Central memory CD4-positive, alpha-beta T cell (primary cell): ENCODE measurements around the gene RNF214.

Experiments used
- DNase-seq: peaks from one replicate; pipeline ENCODE4 v3.0.0; 2022

RNF214 gene

DNA sequence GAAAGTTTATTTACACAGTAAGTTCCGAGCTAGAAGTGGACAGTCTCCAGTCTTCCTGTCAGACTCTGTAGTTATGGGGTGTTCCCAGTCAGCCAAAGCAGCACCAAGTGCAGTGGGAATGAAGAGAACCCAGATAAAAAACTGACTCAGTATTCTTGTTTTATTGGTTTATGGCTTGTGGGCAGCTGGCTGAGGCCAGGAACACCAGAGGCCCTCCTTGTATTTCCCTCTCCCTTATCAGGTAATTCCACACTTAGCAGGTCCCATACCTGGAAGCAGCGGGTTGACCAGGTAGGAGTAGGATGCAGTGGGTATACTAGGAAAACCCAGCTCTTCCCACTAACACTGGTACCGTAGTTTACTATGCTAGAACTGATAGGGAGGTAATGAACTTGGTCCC lies 55.2 kb downstream of the RNF214 start:
- DNase-seq: no peak

DNA sequence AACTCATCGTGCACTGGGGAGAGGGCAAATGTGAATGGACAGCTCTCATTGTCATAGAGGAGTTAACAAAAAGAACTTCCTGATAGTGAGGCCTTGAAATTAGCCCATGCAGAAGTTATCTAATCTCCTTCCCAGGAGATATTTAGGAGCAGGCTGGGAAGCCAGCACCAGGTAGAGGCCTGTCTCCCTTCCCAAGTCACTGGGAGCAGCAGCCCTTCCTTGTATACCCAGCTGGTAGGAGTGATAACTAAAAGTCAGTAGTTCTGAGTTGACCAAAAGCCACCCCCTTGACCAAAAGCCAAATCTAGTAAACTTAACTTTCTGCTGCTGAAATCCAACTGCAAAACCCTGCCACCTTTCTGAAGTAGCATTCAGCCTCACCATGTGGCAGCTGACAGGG lies 57.3 kb downstream of the RNF214 start:
- DNase-seq: no peak

DNA sequence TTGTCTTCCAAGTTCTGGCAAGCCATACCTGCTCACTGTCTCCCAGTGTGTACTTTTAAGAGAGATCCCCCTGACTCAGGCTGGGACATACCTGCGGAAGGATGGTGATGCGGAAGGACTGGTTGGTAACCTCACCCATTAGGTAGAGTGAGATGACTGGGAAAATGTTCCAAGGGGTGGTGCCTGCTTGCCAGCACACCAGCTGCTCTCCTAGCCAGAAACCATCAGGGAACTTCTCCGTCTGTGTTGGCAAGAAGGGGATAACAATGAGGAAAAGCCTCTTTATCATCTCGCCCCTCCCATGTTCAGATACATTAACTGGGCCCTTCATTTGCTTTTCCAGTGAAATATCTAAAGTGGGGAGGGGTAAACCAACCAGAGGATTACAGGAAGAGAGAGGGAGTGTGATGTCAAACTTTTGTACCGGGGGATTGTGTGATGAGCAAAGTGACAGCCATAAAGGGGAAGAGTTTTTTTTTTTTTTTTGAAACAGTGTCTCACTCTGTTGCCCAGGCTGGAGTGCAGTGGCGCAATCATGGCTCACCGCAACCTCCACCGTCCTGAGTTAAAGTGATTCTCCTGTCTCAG lies 58.4 kb downstream of the RNF214 start, which contains the start of gene BACE1-AS:
Gene BACE1-AS, plus strand, starts transcription at position 538 of the 588 bp plus-strand sequence.
- DNase-seq: no peak

DNA sequence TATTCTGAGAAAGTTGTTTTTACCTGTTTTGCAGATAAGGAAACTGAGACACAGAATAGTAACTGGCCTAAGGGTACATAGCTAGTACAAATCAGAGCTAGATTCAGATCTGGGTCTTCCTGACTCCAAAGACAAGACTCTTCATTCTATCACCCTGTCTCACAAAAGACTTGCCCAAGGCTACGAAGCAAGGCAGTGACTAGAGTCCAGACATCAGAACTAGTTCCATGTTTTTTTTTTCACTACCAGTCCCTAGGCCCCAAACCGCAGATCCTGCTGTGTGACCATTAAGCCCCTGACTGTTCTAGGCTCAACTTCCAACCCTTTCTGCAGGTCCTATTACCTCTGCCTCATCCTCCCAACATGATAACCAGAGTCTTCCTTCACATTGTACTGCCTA lies 60.1 kb downstream of the RNF214 start:
- DNase-seq: no peak

DNA sequence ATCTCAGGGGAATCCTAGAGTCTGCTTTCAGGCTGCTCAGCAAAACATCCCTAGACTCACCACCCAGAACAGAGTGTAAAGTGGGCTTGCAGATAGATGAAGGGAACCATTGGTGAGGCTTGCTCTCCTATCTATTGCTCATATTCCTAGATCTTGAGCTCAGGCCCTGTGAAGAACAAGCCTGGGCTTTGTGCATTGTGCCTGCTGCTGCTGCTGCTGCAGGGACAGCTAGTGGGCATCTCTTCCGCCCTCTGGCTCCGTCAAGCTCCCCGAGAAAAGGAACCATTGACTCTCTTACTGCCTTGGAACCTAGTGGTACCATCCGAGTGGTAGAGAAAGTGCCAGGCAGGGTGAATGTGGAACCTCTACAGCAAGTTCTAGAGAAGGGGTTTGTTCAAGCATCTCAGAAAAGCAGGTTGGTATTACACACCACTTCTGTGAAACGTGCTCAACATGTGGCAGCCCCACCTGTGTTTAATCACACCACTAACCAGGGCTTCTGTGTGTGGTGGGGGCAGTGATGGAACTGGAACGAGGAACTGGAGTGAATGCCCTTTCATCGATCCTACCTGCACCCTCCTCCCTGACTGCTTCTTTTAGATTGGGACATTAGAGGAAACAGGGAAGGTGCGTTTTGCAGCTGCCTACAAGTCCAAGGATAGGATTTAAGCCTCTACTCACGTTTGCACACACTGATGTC lies 63.1 kb downstream of the RNF214 start:
- no peak for DNase-seq

DNA sequence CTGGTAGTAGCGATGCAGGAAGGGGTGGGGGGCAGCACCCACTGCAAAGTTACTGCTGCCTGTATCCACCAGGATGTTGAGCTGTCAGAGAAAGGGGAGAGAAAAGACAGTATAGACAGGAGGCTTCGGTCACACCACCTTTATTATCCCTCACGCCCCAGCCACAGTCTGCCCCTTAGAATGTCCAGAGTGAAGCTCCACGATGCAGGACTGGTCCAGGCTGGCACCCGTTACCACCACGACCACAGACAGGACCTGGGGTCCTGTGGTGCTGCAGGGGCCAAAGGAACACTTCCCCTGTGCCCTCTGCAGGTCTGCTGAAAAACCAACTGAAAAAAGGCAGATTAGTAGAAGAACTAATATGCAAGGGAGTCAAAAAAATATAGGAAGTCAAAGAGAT lies 64.4 kb downstream of the RNF214 start:
- no peak for DNase-seq

DNA sequence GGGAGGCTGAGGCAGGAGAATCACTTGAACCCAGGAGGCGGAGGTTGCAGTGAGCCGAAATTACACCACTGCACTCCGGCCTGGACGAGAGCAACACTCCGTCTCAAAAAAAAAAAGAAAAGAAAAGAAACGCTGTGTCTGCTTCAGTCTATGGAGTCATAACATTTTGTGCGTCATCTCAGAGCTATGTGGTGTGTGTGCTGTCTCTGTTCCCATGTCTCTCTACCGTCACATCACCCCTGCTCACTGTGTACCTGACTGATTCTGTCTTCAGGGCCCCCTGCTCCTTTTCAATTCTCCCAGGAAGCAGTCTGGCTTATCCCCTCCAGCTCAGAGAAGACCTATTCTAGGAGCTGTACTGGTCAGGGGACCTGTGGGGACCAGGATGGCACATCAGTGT lies 65.7 kb downstream of the RNF214 start:
- DNase-seq: no peak

DNA sequence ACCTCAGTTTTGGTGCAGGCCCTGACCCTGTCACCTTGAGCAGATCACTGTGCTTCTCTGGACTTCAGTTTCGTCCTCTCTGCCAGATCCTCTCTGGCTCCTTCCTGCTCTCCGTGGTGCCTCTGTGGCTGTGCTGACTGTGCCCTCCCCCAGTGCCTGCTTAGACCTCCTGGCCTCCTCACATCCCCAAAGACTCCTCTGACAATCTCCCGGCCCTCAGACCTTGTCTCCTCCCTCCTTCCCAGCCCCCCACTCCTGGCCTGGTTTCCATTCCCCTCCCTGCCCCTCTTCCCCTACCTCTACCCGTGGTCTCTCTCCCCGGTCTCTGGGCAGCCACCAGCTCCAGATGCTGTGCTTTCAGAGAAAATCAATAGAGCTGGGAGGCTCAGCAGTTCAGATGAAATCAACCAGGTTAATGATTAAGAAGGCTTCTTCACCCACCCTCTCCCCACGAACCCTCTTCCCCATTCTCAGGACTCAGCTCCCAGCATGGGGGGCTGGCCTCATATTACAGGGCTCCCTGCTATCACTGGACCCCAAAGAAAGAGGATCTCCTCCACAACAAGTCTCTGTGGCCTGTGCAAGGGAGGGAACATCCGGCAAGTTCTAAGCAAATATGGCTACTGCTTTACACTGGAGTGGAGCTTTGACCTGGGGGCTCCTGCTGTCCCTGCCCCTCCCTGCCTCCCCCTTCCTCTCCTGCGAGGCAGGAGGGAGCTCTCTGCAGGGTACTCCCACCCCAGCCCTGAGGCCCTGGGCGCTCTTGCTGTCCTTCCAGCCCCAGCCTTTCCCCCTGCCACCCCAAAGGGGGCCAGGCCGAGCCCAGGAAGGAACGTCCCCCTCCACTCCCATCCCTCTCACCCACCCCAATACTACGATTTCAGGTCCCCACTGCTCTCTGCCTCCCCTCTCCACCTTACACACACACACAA lies 67.1 kb downstream of the RNF214 start:
- no peak for DNase-seq

DNA sequence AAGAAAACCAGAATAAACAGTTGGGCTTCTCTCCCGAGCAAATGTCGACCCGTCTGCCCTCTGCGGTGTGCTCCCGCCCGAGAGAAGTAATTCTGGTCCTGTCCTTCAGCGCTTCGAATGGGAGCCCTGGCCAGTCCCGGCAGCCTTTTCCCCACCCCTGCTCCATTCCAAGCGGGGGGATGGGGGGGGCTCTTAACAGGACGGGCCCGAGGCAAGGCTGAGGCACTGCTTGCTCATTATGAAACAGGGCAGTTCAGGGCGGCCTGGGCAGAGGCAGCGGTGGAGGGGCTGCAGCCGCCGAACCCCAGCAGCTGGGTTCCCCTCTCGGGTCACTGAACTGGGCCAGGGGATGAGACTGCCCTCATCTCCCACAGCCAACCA lies 67.8 kb downstream of the RNF214 start:
- DNase-seq: no peak

DNA sequence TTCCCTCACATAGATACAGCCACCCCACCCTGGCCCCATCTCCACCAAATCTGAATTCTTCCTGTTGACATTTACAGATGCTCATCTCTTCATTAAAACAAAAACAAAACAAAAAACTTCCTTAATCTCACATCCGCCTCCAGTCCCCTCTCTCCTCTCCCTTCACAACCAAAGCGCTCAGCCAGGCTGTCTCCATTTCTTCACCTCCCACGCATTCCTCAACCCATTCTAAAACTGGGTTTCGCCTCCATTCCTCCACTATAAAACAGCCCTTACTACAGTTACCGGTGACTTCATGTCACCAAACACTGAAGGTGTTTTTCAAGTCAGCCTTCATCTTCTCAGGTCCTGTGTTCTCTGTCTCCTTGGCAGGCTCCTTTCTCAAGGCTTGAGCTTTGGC lies 68.3 kb downstream of the RNF214 start:
- DNase-seq: no peak

DNA sequence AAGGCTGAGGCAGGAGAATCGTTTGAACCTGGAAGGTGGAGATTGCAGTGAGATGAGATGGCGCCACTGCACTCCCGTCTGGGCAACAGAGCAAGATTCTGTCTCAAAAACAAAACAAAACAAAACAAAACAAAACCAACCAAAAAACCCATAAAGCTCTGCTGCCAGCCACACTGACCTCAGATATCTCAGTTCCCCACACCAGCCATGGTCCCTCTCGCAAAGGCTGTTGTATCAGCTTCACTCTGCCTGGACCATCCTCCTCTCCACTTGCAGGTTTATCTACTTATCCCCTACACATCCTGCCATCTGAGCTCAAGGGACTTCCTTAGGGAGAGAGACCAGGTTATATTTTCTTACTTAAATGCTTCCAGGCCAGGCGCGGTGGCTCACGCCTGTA lies 69.8 kb downstream of the RNF214 start:
- DNase-seq: no peak

DNA sequence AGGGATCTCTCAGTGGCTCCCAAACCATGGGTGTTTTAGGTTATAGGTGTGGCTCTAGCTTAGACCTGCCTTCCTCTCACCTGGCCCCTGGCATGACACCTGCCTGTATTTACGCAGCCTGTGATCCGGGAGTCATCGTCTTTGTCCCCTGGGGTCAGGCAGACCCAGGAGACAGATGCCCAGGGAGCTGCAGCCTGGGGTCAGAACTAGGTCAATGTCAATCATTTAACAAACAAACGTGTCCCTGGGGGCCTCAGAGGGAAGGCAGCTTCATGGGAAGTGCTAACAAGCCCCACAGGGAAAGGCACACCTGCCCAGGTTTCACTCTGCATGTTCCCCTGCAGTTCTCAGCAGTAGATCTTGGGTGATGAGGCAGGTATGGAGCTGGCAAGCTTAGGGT lies 70.6 kb downstream of the RNF214 start:
- no peak for DNase-seq

DNA sequence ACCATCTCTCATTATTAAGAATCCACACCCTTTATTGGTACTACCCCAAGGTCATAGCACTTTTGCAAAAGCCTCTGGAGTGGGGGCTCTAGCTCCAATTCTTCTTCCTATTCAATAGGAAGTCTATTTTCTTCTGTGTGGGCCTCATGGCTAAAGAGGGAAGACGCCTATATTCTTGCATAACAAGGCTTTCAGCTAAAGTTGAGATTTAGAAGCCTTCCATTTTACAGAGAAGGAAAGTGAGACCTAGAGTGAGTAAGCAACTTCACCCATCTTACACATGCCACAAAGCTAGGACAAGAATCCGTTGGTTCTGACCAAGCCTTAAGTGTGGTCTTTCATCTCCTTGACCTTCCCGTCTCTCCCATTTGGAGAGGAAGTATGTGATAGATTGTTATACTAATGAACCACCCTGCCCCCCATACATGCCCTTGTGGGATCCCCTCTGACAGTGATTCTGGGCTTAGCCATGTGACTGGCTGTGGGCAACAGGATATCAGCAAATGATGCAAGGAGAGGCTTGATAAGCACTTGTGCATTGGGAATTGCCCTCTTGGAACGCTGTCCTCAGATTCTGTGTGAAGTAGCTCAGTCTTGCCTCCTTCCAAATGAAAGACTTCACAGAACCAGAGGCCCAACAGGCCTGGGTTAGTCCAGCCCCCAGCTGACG lies 71.3 kb downstream of the RNF214 start:
- no peak for DNase-seq

DNA sequence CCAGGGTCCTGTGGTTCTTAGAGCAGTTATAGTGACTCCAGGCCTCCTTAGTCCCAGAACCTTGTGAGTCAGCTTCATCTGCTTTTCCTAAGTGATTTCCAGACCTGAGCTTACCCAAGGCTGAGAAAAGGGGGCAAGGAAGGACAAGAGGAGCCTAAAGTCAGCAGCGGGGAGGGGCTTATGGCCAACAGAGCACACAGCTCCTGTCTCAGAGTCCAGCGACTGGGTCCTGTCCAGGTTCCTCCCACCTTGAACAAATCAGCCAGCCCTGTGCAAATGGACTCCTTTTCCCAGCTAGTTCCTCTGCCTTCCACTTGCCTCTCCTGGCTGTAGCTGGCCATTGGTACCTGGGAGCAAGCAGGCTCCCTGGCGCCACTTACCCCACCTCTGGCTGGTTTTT lies 72.7 kb downstream of the RNF214 start:
- no peak for DNase-seq

DNA sequence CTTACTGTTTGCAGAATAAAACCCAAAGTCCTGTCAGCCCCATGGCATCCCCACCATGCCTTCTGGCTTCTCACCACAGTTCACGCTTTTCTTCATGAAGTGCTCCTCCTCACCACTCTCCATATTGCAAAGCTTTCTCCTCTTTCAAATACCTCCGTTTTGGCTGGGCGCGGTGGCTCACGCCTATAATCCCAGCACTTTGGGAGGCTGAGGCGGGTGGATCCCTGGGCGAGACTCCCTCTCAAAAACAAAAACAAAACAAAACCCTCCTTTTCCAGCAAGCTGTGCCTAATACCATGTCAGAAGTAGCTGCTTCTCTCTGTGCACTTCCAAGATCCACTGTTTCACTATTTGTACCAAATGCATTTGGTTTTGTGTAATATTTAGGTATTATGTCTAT lies 76.8 kb downstream of the RNF214 start:
- no peak for DNase-seq

DNA sequence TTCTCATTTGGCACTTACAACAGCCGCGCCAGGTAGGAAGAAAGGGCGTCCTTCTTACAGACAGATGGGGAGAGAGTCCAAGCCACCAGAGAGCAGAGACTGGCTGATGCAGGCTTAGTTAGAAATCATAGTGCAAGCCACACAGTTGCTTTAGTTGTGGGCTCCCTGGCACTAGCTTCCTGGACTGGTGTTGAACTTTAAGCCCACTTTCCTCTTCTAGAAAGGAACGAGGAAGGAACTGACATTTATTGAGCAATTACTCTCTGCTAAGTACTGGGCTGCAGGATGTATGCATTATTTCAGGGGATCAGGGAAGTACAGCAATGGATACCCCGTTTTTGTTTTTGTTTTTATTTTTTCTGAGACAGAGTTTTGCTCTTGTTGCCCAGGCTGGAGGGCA lies 80.6 kb downstream of the RNF214 start:
- no peak for DNase-seq

DNA sequence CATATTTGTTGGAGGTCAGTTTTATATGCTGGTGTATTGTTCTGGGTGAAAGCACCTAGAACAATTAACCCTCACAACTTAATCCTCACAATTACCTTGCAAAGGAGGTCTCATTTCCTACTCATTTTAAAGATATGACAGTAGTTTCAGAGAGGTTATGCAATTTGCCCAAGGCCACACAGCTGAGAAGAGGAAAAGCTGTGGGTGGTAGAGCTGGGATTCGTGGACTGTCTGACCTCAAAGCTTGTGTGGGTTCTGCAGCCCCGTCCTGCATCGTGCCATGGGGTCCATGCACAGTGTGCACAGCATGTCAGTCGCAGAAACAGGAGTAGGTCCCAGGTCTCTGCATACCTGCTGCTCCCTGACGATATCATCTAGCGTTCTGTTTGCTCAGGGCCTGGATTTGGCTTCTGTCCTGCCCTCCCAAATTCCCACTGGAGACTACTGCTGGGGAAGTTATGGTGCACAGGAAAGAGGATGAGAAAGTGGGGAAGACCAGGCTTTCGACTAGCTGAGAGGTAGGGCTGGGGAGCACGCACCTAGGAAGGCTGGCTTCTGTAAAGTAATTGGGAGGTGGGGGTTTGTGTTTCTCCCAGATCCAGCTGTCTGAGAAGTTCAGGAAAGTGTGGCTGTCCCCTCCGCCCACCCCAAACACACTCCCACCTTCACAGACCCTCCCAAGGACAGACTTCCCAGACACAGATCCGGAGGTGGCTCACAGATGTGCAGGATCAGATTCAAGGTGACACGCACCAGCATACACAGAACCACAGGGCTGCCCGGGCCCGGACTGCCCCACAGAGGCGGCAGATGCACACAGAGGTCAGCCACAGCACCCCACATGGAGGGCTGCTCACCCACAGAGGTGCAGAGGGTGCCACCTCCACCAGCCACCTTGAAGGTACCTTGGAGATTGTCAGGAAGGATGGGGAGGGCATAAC lies 81.6 kb downstream of the RNF214 start:
- no peak for DNase-seq

DNA sequence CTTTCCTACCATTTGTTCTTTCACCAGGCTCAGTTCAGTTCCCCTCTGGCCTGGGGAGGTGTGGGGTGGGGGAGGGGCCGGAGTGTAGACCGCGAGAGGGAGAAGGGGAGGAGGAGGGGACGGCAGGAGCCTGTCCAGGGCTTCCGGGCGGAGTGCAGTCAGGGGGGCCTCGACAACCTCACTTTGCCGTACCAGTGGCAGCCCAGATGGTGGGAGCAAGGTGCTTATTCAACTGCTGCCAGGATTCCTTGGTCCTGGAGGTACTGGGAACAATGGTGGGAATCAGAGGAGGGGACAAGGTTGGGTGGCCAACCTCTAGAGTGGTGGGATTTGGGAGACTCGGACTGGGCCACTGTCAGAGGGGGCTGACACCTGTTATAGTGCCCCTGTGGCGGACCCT lies 82.4 kb downstream of the RNF214 start:
- DNase-seq: no peak

DNA sequence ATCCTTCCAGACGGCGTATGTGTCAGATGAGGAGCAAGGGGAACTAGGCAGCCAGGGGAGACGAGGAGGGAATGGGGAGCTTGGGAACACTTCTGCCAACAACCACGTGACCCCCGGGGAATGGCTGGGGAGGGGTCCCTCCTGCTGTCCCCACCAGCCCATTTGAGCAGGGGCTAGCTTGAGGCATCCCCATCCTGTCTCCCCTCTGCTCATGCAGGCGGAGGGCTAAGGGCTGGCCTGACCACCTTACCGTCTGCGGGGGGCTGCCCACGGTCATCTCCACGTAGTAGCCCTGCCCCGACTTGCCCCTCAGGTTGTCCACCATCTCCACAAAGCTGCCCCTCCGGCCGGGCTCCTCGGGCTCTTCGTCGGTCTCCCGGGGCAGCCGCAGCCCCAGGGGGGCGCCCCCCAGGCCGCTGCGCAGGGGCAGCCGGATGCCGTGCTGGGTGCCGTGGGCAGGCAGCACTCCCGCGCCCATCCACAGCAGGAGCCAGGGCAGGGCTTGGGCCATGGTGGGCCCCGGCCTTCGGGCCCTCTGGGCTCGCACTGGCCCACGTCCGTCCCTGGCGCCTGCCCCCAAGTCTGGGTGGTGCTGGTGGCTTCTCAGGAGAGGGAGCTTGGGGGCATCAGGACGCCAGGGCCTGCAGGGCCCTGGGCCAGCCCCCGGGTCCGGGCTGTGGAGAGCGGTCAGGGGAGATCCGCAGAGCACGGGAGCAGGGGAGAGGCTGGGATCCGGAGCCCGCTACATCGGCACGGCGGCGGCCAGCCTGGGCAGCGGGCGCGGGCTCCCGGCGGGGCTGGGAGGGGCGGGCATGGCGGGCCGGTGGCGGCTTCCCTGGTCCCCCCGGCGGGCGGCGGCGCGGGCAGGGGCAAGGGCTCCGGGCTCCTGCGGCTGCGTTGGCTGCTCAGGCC lies 83.1 kb downstream of the RNF214 start:
- peak; percentile 8 for DNase-seq

DNA sequence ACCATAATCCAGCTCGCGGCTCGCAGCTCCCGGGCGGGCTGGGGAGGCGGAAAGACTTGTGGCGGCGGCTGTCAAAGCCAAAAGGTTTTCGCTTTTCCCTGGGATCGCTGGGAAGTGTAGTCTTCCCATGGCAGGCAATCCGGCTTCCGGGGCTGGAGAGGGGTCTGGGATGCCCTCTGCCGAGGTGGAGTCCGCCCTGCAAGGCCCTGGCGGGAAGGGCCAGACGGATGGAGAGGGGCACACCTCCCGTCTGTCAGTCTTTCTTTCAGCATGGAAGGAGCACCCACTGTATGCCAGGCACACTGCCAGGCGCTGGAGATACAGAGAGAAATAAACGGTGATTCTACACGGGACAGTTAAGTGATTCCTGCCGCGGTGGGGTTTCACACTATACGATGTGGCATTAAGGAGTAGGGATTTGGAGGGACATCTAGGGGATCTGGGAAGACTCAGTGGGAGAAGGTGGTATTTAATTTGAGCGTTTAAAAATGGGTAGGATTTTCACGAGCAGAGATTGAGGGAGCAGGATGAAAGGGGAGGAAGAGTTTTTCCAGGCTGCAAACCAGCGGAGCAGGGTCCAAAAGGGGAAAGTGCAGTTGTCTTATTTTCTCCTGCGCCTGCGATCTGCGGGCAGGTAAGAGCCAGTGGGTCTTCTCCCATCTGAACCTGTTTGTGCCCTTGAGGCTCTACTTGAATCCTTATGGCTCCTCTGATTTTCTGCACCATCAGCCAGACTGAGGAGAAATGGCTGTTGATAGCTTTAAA lies 83.9 kb downstream of the RNF214 start, which contains the start of gene BACE1:
Gene BACE1, minus strand, starts transcription at position 60 of the 765 bp plus-strand sequence. CDS start 461 bp downstream, outside the sequence.
- DNase-seq: peak; percentile 13
